ENCODE results near the gene DNASE1L2. TPM values are rescaled to one million over a fixed set of nuclear protein-coding genes. Genes with fewer than 3 reads are reported as not detected.

Gene DNASE1L2
- total and polyA plus RNA-seq, 2 of the 8 experiments (the other 6 are each of a cell fraction or from before 2014, with no cell fraction given): 0.35 to 0.97 TPM

DNA sequence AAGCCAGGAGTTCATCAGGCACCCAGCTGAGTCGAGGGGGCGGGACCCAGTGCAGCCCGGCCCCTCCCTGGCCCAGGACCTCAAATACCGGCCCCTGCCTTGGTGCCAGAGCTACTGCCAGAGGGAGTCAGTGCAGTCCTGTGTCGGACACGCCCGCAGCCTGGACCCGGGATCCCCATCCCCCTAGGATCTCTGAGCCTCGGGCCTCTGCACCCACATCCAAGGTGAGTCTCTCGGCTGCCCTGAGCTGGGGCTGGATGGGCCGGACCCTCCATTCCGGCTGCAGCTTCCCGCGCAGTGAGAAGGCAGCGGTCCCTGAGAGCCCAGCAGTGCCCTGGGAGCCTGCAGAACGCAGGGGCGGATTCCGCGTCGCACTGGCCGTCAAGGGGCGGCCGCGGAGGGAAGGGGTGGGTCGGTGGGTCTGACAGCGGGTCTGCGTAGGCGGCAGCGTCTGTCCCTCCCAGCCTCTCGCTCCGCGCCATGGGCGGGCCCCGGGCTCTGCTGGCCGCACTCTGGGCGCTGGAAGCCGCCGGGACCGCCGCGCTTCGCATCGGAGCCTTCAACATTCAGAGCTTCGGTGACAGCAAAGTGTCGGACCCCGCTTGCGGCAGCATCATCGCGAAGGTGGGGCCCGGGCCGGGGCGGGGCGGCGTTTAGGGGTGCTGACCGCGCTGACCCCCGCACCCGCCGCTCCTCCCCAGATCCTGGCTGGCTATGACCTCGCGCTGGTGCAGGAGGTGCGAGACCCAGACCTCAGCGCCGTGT, at the start of gene DNASE1L2 (continued):
- TF ChIP-seq, protein P1, sequence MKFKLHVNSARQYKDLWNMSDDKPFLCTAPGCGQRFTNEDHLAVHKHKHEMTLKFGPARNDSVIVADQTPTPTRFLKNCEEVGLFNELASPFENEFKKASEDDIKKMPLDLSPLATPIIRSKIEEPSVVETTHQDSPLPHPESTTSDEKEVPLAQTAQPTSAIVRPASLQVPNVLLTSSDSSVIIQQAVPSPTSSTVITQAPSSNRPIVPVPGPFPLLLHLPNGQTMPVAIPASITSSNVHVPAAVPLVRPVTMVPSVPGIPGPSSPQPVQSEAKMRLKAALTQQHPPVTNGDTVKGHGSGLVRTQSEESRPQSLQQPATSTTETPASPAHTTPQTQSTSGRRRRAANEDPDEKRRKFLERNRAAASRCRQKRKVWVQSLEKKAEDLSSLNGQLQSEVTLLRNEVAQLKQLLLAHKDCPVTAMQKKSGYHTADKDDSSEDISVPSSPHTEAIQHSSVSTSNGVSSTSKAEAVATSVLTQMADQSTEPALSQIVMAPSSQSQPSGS (IDR thresholded peaks at IDR 0.05; ENCODE audit: low read length): no peak
- TF ChIP-seq, protein P2, sequence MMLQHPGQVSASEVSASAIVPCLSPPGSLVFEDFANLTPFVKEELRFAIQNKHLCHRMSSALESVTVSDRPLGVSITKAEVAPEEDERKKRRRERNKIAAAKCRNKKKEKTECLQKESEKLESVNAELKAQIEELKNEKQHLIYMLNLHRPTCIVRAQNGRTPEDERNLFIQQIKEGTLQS (IDR thresholded peaks at IDR 0.05; ENCODE audit: insufficient read depth, low read depth, low read length): no peak
- peak; percentile 82; the same call in 1 of the 2 replicates for TF ChIP-seq EGR1 (IDR thresholded peaks at IDR 0.05; ENCODE audit: borderline replicate concordance, low read depth, low read length)
- no peak for TF ChIP-seq CHD1 (IDR thresholded peaks at IDR 0.05; ENCODE audit: low read depth, low read length)
- TF ChIP-seq ASH2L (IDR thresholded peaks at IDR 0.05; ENCODE audit: low read length): peak; percentile 18
- TF ChIP-seq TCF12 (IDR thresholded peaks at IDR 0.05; ENCODE audit: low read depth, low read length): no peak
- TF ChIP-seq, protein P3, sequence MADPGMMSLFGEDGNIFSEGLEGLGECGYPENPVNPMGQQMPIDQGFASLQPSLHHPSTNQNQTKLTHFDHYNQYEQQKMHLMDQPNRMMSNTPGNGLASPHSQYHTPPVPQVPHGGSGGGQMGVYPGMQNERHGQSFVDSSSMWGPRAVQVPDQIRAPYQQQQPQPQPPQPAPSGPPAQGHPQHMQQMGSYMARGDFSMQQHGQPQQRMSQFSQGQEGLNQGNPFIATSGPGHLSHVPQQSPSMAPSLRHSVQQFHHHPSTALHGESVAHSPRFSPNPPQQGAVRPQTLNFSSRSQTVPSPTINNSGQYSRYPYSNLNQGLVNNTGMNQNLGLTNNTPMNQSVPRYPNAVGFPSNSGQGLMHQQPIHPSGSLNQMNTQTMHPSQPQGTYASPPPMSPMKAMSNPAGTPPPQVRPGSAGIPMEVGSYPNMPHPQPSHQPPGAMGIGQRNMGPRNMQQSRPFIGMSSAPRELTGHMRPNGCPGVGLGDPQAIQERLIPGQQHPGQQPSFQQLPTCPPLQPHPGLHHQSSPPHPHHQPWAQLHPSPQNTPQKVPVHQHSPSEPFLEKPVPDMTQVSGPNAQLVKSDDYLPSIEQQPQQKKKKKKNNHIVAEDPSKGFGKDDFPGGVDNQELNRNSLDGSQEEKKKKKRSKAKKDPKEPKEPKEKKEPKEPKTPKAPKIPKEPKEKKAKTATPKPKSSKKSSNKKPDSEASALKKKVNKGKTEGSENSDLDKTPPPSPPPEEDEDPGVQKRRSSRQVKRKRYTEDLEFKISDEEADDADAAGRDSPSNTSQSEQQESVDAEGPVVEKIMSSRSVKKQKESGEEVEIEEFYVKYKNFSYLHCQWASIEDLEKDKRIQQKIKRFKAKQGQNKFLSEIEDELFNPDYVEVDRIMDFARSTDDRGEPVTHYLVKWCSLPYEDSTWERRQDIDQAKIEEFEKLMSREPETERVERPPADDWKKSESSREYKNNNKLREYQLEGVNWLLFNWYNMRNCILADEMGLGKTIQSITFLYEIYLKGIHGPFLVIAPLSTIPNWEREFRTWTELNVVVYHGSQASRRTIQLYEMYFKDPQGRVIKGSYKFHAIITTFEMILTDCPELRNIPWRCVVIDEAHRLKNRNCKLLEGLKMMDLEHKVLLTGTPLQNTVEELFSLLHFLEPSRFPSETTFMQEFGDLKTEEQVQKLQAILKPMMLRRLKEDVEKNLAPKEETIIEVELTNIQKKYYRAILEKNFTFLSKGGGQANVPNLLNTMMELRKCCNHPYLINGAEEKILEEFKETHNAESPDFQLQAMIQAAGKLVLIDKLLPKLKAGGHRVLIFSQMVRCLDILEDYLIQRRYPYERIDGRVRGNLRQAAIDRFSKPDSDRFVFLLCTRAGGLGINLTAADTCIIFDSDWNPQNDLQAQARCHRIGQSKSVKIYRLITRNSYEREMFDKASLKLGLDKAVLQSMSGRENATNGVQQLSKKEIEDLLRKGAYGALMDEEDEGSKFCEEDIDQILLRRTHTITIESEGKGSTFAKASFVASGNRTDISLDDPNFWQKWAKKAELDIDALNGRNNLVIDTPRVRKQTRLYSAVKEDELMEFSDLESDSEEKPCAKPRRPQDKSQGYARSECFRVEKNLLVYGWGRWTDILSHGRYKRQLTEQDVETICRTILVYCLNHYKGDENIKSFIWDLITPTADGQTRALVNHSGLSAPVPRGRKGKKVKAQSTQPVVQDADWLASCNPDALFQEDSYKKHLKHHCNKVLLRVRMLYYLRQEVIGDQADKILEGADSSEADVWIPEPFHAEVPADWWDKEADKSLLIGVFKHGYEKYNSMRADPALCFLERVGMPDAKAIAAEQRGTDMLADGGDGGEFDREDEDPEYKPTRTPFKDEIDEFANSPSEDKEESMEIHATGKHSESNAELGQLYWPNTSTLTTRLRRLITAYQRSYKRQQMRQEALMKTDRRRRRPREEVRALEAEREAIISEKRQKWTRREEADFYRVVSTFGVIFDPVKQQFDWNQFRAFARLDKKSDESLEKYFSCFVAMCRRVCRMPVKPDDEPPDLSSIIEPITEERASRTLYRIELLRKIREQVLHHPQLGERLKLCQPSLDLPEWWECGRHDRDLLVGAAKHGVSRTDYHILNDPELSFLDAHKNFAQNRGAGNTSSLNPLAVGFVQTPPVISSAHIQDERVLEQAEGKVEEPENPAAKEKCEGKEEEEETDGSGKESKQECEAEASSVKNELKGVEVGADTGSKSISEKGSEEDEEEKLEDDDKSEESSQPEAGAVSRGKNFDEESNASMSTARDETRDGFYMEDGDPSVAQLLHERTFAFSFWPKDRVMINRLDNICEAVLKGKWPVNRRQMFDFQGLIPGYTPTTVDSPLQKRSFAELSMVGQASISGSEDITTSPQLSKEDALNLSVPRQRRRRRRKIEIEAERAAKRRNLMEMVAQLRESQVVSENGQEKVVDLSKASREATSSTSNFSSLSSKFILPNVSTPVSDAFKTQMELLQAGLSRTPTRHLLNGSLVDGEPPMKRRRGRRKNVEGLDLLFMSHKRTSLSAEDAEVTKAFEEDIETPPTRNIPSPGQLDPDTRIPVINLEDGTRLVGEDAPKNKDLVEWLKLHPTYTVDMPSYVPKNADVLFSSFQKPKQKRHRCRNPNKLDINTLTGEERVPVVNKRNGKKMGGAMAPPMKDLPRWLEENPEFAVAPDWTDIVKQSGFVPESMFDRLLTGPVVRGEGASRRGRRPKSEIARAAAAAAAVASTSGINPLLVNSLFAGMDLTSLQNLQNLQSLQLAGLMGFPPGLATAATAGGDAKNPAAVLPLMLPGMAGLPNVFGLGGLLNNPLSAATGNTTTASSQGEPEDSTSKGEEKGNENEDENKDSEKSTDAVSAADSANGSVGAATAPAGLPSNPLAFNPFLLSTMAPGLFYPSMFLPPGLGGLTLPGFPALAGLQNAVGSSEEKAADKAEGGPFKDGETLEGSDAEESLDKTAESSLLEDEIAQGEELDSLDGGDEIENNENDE (IDR thresholded peaks at IDR 0.05; ENCODE audit: insufficient replicate concordance, low read length): no peak

Measured in H1 (cell line).